HG03520 (cell line): ENCODE results near the gene PKMYT1.
"Not testable (repeated sequence)": the region's sequence is repeated elsewhere in the genome, so short reads cannot be mapped to it uniquely, and the experiment has no call there.

ENCODE experiments used
- ATAC-seq: cut with Tn5 transposase; IDR thresholded peaks from one replicate; pipeline ENCODE4 v1.9.1; 2021; ENCODE audit warnings: mild to moderate bottlenecking, moderate library complexity; ENCODE audit not compliant: unreplicated experiment

Gene PKMYT1

GRCh38 chr16:2962334-2963073, 17.7 kb downstream of the PKMYT1 start:
- ATAC-seq = no peak

- no peak for ATAC-seq
Observed at GRCh38 chr16:2960183-2961010, 19.8 kb downstream of the PKMYT1 start.

GRCh38 chr16:2959206-2959605, 21.0 kb downstream of the PKMYT1 start:
- no peak for ATAC-seq

GRCh38 chr16:2956579-2956956, 23.7 kb downstream of the PKMYT1 start:
- ATAC-seq = no peak

- no peak for ATAC-seq
Observed at GRCh38 chr16:2955779-2956578, 24.3 kb downstream of the PKMYT1 start.

GRCh38 chr16:2955438-2955778, 24.8 kb downstream of the PKMYT1 start:
- no peak for ATAC-seq

- ATAC-seq = no peak
Observed at GRCh38 chr16:2954656-2955381, 25.4 kb downstream of the PKMYT1 start.

GRCh38 chr16:2953706-2954627, 26.3 kb downstream of the PKMYT1 start:
- ATAC-seq = no peak

- ATAC-seq = no peak
Observed at GRCh38 chr16:2952679-2953078, 27.6 kb downstream of the PKMYT1 start.

GRCh38 chr16:2950773-2951172, 29.5 kb downstream of the PKMYT1 start:
- no peak for ATAC-seq

- ATAC-seq = no peak
Observed at GRCh38 chr16:2950353-2950724, 29.9 kb downstream of the PKMYT1 start.

- ATAC-seq = no peak
Observed at GRCh38 chr16:2949705-2950352, 30.4 kb downstream of the PKMYT1 start.

GRCh38 chr16:2948807-2949704, 31.2 kb downstream of the PKMYT1 start:
- ATAC-seq = no peak

- no peak for ATAC-seq
Observed at GRCh38 chr16:2946649-2947048, 33.6 kb downstream of the PKMYT1 start.

GRCh38 chr16:2943716-2944115, 36.5 kb downstream of the PKMYT1 start:
- not testable (repeated sequence) for ATAC-seq

GRCh38 chr16:2942045-2942444, 38.2 kb downstream of the PKMYT1 start:
- ATAC-seq = no peak

- no peak for ATAC-seq
Observed at GRCh38 chr16:2939968-2940367, 40.3 kb downstream of the PKMYT1 start.

- no peak for ATAC-seq
Observed at GRCh38 chr16:2938206-2938605, 42.0 kb downstream of the PKMYT1 start.
